GM12864 (cell line): ENCODE measurements around the gene MATN4.

Experiments used
- DNase-seq: peaks from one replicate; pipeline ENCODE4 v3.0.0-alpha.2; 2011; ENCODE audit warnings: low read depth
- H3K4me3 ChIP-seq: 2 replicates; pipeline ENCODE4 v1.5.1; 2011; ENCODE audit warnings: mild to moderate bottlenecking, low read depth, low read length, control low read depth
- TF ChIP-seq, protein P1 (sequence below): IDR thresholded peaks from 2 replicates; pipeline ENCODE4 v1.5.1; 2011; ENCODE audit warnings: low read depth, mild to moderate bottlenecking, moderate library complexity, low read length, control low read depth, inconsistent platforms; ENCODE audit errors: missing control alignments

Gene MATN4

DNA sequence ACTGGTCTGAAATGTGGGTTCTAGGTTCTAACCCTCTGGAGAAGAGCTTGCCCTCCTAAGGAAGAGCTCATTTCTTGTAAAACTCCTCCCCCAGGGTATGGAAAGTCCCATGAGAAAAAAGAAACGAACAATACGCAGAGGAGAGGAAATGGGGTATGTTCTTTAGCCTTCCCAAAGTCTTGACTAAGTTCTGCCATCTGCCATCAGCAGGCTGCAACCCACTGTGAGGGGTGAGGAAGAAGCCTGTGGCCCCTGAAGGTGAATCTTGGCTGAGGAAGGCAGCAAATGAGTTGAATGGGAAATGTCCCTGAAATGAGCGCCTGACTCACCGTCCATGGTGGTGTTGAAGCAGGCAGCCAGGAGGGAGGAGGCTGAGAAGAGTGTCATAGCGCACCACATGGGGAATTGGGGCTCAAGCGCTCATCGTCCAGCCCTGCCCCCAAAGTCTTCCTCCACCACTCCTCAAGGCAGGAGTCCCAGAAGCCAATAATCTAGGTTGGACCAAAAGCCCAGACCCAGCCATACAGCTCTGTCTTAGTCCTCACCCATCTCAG, 10.4 kb upstream of the MATN4 start:
- DNase-seq = no peak
- TF ChIP-seq, protein P1, sequence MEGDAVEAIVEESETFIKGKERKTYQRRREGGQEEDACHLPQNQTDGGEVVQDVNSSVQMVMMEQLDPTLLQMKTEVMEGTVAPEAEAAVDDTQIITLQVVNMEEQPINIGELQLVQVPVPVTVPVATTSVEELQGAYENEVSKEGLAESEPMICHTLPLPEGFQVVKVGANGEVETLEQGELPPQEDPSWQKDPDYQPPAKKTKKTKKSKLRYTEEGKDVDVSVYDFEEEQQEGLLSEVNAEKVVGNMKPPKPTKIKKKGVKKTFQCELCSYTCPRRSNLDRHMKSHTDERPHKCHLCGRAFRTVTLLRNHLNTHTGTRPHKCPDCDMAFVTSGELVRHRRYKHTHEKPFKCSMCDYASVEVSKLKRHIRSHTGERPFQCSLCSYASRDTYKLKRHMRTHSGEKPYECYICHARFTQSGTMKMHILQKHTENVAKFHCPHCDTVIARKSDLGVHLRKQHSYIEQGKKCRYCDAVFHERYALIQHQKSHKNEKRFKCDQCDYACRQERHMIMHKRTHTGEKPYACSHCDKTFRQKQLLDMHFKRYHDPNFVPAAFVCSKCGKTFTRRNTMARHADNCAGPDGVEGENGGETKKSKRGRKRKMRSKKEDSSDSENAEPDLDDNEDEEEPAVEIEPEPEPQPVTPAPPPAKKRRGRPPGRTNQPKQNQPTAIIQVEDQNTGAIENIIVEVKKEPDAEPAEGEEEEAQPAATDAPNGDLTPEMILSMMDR = no peak
- no peak overlapping the region for H3K4me3 ChIP-seq

DNA sequence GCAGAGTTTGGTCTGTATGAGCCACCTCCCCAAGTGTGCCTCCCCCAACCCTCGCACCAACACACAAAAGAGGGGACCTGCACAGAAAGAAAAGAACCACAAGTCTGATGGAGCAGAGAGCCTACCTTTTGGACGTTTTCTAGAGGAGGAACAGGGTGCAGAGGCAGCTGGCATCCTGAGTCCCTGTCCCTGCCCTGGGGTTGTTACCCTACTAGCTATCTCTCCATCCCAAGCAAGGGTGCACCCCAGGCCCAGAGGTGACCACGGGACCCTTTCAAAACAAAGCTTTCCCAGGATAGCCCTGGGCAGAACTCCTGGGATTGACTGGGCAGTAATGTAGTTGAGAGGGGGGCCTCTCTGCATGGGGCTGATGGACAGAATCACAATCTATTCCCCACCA, 9.7 kb upstream of the MATN4 start:
- H3K4me3 ChIP-seq = no peak overlapping the region
- DNase-seq = no peak
- TF ChIP-seq, protein P1 = no peak

DNA sequence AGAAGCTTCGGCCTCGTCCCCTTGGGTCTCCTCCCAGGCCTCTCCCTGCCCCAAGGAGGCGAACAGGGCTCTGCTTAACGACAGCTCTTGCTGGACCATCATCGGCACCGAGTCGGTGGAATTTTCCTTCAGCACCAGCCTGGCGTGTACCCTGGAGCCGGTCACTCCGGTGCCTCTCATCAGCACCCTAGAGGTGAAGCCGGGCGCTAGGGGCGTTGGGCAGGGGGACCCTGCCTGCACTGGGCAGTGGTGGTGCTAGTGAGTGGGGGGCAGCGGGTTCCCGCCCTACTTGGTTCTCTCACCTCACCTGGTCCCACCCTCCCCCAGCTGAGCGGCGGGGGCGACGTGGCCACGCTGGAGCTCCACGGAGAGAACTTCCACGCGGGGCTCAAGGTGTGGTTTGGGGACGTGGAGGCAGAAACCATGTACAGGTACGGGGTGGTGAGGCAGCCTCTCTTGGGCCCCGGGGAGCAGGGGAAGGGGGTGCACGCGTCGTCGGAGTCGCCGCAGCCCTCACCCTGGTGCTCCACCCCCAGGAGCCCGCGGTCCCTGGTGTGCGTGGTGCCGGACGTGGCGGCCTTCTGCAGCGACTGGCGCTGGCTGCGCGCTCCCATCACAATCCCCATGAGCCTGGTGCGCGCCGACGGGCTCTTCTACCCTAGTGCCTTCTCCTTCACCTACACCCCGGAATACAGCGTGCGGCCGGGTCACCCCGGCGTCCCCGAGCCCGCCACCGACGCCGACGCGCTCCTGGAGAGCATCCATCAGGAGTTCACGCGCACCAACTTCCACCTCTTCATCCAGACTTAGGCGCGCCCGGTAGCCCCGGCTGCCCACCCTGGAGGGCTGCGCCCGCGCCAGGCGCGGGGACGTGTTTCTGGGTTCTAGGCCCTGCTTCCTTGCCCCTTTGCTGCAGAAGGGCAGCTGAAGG, 8.3 kb upstream of the MATN4 start:
- TF ChIP-seq, protein P1 = no peak
- H3K4me3 ChIP-seq = no peak overlapping the region
- no peak for DNase-seq

DNA sequence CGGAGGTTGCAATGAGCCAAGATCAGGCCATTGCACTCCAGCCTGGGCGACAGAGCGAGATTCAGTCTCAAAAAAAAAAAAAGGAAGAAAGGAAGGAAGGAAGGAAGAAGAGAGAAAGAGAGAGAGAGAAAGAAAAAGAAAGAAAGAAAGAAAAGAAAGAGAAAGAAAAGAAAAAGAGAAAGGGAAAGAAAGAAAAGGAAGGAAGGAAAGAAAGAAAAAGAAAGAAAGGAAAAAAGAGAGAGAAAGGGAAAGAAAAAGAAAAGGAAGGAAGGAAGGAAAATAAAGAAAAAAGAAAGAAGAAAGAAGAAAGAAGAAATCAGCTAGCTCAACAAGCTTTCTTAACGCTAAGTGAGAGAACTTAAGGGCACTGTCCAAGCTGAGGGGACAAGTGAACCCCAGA, 7.6 kb upstream of the MATN4 start:
- TF ChIP-seq, protein P1 = no peak
- H3K4me3 ChIP-seq = no peak overlapping the region
- no peak for DNase-seq

DNA sequence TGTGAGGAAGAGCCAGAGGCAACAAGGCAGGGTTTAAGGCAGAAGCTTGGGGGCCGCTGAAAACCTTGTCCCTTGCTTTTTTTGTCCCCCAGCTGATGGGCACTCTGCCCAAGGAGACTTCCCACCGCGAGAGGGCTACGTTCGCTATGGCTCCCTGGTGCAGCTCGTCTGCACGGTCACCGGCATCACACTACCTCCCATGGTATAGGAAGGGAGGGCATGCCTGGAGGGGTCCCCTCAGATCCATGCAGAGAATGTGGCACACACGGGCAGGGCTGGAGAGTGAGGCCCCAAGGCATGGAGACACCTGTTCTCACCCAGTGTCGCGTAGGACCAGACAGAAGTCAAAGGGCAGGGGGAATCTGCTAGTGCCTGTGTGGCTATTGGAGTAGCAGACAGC, 5.8 kb upstream of the MATN4 start:
- no peak overlapping the region for H3K4me3 ChIP-seq
- no peak for DNase-seq
- TF ChIP-seq, protein P1 = no peak

DNA sequence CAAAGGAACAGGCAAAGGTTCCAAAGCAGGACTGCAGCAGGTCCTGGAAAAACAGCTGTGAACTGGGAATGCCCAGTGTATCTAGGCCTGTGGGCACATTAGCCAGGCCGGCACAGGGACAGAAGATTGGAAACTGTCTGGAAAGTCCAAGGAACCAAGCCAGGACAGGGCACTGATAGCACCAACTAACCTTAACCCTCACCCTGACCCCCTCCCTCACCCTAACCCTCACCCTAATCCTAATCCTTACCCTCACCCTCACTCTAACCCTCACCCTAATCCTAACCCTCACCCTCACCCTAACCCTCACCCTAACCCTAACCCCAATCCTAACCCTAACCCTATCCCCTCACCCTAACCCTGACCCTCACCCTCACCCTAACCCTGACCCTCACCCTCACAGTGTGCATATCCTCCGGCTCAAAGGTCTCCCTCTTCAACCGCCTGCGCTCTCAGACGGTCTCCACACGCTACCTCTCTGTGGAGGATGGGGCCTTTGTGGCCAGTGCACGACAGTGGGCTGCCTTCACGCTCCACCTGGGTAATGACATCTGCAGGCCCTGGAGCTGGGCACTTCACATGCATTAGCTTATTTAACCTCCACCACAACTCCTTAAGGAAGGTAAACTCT, 5.1 kb upstream of the MATN4 start:
- H3K4me3 ChIP-seq = no peak overlapping the region
- no peak for DNase-seq
- TF ChIP-seq, protein P1 = no peak
